HG02623 (cell line): ENCODE data around the gene OLFML2B.
"Not testable (repeated sequence)": the region's sequence is repeated elsewhere in the genome, so short reads cannot be mapped to it uniquely, and the experiment has no call there.

ENCODE experiments used
- ATAC-seq: cut with Tn5 transposase; IDR thresholded peaks from one replicate; pipeline ENCODE4 v1.9.1; 2021; ENCODE audit warnings: moderate library complexity; ENCODE audit not compliant: unreplicated experiment

The OLFML2B gene

DNA sequence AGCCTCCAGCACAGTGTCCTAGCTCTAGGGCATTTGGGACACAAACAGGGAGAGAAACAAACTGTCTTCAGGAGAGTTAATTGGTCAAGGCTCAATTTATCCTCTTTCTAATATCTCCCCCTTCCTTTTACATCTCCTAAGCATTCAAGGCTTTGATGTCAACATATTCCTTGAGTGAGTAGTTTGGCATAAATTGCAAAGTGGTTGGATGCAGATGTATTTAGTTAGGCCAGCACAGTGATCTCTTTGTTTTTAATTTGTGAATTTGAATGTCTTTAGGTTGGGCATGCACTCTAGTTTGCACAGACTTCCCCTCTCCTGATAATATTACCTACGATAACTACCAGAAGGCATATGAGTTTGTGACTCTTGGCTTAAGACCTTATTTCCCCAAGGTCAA lies 12.5 kb upstream of the OLFML2B start:
- ATAC-seq: no peak

DNA sequence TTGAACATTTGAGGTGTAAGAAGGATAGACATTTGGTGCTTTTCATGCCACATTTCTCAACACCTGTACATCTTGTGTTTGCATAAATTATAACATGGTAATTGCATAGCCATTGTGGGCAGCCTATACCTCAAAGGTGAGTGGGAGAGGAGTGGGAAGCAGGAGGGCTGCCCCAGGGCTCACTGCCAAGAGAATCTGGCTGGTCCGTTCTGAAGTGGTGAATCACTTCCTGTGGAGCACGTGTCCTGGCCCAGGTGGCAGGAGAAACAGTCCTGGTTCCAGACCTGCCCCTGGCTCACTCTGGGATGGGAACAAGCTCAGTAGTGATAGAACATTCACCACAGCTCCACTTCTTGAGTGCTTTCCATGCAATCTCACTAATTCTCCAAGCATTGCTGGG lies 11.6 kb upstream of the OLFML2B start:
- no peak for ATAC-seq

DNA sequence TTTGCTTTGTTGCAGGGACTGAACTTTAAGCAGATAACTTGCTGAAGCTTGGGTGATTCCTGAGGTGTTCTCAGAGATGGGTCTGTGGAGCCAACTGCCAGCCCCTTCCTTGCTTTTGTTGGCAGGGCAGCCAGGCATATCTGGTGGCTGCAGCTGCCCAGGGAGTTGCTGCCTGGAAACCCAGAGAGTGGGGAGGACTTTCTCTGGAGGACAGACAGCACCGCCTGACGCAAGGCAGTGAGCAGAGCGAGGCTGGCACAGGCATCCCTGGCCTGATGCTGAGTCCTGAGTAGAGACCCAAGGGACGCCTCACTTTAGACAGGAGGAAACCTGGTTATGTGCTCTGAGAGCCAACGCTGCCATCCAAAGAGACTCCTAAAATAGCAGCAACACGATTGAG lies 9.8 kb upstream of the OLFML2B start:
- no peak for ATAC-seq

DNA sequence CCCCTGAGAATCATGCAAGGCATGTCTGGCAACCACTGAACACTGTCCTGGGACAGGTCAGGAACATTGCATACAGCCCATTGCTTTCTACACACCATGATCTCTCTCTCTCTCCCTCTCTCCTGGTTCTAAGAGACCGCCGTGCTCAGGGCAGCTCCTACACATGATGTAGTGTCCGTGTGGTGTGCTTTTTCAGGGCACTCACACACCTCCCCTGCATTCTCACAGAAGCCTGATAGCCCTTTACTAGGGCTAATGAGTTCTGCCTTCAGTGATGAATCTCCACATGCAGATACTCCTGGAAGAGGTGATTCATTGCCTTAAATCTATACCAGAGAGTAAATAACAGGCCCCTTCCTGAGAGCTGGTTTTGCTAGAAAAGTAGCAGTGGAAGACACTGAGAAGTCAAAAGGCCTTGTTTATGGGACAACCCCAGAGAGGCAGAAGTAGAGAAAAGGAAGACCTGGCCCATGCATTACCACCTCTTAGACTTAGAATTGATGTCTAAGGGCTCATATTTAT lies 7.2 kb upstream of the OLFML2B start:
- ATAC-seq: no peak

DNA sequence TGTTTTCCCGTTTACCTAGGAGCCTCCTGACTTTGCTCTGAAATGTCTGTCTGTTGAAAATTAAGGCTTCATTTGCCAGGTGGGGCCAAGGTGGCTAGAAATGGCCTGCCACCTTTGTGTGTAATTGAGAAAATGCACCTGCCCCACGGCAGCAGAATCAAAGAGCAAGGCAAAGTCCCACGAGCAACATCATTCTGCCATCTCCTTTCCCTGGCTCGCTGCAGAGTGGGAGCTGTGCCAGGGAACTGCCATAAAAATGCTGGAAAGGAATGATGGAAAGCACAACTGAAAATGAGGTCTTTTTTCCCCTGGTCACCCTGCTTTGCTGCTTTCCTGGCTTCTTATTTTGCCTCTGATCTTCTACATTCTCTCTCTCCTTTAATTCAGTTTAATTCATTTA lies 5.5 kb upstream of the OLFML2B start:
- ATAC-seq: no peak

DNA sequence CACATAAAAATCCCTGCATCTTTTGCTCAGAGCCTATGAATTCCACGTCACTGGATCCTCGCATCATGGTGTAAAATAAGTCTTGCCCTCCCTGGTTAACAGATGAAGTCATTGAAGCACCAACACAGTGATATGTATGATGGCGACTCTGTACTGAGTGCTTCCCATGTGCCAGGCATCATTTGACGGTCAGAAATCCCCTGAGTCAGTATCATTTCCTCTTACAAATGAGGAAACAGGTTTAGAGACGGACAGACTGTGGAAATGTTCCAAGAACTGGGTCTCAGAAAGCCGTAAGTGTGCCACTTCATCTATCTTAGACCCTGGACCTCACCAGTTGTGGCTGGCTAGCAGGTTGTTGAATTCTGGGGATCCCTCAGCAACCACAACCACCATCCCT lies 5.1 kb upstream of the OLFML2B start:
- no peak for ATAC-seq

DNA sequence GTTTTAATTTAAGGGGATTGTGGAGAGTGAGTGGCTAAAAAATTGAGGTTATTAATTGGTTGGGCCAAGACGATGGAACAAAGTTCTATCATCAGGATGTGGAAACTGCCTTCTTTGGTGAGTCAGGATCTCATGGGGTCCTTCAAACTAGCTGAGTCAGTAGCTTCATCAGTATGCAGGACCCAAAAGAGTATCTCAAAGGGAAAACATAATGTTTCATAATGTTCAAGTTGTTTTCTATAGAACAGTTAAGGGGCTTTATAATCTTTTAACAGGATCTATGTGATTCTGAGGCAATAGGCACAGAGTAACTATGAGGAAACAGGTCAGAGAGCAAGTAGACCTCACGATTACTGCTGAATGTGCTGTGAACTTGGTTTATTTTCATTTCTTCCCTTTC lies 3.2 kb upstream of the OLFML2B start:
- ATAC-seq: no peak

DNA sequence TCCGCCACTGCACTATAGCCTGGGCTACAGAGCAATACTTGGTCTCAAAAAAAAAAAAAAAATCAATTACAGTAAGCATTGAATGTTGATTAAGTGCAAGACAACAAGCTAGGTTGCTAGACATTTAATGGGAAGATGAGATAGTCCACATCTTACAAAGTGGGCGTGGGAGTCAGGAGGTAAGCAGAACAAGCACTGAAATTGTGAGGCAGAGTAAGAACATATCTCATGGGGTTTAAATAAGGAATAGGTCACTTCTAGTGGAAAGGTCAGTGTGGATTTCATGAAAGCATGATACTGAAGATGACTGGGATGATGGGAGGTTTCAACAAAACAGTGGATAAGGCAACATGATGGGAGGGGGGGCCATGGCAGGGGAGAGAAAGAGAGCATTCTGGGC lies 1.9 kb upstream of the OLFML2B start:
- ATAC-seq: no peak

DNA sequence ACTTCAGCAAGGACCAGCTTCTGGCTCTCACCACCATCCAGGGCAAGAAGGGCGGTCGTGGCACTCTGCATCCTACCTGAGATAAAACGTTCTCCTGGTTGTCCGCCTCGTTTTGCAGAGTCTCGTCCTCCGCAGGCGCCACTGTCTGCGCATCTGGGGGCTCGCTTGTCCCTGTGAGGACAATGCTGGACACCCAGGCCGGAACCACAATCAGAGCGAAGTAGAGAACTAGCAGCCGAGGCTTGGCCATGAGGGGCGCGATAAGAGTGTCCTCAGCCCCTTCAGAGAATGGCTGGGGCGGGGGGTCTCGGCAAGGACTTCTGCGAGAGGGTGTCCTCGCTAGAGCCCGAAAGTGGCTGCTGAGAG lies 505 bp downstream of the OLFML2B start:
- no peak for ATAC-seq

DNA sequence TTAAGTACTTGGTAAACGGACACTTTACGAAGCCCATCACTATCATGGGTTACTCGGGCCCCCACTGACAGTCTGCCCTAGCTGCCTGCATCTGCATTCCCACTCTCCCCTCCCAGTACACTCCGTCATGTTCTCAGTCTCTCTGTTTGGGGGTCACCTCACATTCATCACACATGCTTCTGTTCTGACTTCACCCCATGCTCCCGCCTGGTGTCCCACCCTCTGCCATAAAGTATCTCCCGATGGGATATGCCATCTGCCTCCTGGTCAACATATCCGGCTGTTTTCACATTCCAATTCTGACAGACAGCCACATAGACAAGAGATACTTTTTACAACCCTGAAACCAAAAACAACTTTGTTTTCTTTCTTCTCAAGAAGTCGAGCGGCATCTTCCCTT lies 1.0 kb downstream of the OLFML2B start:
- no peak for ATAC-seq

DNA sequence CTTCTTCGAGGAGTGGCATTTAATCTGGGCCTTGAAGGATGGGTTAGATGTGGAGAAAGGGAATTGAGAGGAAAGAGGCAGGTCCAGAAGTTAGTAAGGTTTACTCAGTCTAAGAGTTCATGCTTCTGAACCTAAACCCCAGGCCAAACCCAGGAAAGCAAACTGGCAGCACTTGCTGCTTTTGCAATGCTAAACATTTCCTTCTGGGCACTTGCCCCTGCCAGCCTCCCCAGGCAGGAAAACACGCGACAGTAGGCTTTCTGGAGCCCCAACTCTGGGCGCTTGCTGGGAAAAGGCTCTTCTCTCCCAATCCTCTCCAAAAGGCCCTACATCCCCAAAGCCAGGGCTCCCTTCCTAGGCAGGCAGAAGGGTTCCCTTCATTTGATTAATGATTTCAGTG lies 2.5 kb downstream of the OLFML2B start:
- ATAC-seq: no peak

DNA sequence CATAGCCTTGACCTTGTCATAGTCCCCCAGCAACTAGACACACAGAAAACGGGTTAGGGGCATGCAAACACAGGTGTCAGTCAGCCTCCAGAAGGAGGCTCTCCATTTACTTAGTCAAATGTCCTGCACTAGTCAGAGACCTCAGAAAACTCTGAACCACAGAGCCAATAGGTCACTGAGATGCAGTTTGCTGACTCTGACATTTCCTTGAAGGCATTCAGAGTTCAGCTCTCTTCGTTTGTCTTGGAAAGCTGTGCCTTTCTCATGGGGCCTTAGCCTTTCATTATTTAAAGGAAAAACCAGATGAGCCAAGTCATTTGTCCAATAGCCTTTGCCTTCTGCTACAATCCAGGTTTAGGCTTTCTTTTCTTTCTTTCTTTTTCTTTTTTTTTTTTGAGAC lies 3.5 kb downstream of the OLFML2B start:
- no peak for ATAC-seq

DNA sequence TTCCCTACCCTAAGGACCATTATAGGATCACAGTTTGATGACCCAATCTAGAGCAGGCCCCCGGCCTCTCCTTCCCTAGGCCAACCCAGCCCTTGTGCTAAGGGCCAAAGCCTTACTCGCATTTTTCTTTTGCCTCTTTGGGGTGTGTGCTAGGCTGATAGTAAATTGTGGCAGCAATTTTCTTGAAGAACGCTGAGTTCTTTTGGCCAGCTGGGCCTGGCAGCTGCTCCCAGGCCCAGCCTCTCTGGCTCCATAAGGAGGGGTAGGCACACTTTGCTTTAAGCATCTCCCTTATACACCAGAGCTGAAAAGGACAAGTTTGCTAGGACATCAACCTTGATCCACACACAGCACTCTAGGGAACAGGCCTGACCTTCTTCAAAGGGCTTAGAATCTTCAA lies 4.2 kb downstream of the OLFML2B start:
- no peak for ATAC-seq

DNA sequence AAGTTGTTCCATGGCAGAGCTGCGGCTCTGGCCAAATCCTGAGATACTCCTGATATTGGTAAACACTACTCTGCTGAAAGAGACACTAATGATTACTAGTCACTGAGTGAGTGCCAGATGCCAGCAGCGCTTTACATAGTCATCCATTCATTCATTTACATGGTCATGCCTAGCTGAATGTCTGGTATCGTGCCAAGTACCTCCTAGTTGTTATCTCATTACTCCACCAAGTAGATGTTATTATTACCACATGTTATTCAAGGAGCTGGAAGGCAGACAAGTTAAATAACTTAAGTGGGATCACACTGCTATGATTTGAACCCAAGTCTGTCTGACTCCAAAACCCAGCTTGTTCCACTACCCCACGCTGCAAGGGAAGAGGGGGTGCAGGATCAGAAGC lies 4.7 kb downstream of the OLFML2B start:
- ATAC-seq: no peak

DNA sequence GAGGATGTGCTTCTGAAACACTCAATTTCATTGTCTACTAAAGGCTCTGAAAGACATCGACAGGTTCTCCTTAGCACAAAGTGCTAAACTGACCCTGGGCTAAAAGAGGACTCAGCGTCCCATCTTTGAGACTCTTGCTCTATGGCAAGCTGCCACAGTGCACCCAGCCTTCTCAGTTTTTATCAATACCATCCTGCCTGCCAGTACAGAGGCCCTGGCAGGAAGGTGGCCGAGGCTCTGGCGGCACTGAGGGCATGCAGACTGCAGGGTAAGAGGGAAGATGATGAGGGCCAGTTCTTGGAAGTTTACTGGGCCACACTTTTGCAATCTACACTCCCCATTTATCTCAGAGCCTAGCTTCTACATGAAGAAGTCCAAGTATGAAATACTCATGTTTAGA lies 5.3 kb downstream of the OLFML2B start:
- ATAC-seq: no peak

DNA sequence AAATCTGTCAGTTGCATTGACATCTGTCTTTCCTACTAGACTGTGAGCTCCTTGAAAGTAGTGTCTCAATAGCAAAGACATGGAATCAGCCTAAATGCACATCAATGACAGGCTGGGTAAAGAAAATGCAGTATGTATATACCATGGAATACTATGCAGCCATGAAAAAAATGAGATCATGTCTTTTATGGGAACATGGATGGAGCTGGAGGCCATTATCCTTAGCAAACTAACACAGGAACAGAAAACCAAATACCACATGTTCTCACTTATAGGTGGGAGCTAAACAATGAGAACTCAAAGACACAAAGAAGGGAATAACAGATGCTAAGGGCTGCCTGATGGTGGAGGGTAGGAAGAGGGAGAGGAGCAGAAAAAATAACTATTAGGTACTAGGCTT lies 5.9 kb downstream of the OLFML2B start:
- not testable (repeated sequence) for ATAC-seq

DNA sequence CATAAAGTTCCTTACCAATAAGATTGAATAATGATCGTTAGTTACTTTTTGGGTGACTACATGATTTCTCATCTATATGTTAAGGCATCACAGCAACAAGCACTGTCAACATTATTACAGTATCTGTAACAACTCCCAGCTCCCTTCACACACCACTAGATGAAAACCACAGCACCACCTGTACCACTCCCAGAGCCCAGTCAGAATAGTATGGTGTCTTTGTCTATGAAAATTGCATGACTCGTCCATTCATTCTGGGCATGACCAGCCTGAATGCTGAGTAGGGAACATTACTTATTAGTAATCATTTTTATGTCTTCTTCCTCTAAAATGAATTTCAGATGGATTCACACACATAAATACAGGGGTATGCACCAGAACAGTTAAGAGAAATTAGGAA lies 7.0 kb downstream of the OLFML2B start:
- no peak for ATAC-seq

DNA sequence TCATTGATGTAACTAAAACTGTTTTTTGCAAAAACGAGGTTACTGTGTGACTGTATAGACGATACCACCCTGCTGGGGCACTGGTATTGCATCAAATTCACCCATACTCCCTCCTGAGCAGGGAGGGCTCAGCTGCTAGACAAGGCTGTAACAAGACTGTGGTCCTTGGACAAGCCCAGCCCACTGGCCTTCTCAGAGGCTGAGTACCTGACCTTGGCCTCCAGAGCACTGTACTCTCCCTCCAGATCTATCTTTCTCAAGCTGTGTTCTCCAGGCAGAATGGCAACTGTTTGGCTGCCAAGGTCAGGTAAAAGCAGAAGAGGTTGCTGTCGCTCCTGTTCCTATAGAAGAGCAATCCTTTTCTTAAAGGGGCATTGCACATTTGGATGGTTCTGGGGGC lies 8.5 kb downstream of the OLFML2B start:
- ATAC-seq: no peak

DNA sequence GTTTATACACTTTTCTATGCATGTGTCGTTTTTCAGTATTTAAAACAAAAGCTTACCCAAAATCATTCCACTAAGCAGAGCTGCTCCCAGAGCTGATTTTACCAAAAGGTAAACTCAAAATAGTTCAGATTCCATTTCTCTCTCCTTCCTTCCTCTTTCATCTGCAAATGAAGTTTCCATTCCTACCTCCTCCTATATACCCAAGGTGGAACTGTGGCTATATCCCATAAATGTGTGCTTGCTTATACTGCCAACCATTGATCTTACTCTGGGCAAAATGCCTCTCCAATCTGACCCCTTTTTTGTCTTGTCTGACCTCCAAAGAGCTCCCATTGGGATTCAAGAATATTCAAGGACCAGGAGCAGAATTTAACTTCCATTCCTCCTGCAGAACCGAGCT lies 9.5 kb downstream of the OLFML2B start:
- ATAC-seq: no peak

DNA sequence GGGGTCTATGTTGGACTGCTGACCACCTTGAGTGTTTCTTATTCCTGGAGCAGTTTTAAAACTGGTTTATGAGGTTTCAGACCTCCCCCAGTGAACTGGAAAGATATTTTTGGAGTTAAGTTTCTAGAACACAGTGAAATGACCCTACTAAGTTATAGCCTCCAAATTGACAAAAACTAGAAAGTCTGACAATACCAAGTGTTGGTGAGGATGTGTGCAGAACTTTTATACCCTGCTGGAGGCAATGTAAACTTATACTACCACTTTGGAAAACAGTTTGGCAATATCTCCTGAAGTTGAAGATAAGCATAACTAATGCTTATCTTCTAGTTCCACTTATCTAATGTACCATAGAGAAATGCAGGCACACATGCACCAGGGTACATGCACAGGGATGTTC lies 10.4 kb downstream of the OLFML2B start:
- ATAC-seq: no peak

DNA sequence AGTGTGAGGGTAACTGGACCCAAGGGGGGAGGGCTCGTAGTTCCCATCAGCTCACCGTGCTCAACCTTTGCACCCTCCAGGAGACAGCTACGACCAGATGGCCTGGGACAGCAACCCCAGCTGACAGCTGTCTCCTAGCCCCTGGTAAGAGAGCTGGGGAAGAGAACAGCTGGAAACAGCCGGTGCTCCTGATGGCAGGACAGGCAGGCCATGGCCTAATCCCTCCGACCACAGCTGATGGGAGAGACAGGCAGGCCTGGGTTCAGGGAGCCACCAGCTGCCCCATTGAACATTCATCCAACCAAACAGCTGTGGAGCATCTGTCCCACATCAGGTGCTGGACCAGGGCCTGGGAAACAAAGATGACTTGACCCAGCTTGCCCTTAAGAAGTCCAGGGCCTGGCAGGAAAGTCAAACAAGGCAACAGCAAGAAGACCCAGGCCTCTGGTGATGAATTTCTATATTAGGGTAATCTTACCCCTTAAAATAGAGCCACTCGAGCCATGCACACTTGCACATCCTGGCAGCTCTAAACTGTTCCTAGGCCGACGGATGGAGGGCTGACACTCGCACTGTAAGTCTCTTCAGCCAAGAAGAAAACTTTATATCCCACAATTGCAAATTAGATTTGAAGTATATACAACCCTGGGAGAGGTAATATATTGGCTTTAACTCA lies 12.2 kb downstream of the OLFML2B start:
- ATAC-seq: no peak

DNA sequence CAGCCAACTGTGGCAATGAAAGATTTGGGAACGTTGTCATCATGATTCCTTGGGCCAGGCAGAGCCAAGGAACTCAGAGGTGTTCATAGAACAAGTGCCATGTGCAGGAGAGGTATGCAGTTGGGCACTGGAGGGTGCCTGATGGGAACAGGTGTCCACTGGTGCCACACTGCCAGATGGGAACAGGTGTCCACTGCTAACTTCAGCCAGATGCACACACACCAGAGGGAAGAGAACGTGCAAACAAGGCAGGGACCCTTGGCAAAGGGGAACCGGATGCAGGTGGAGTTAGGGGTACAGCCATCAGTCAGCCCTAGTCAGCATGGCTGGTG lies 13.5 kb downstream of the OLFML2B start:
- ATAC-seq: no peak

DNA sequence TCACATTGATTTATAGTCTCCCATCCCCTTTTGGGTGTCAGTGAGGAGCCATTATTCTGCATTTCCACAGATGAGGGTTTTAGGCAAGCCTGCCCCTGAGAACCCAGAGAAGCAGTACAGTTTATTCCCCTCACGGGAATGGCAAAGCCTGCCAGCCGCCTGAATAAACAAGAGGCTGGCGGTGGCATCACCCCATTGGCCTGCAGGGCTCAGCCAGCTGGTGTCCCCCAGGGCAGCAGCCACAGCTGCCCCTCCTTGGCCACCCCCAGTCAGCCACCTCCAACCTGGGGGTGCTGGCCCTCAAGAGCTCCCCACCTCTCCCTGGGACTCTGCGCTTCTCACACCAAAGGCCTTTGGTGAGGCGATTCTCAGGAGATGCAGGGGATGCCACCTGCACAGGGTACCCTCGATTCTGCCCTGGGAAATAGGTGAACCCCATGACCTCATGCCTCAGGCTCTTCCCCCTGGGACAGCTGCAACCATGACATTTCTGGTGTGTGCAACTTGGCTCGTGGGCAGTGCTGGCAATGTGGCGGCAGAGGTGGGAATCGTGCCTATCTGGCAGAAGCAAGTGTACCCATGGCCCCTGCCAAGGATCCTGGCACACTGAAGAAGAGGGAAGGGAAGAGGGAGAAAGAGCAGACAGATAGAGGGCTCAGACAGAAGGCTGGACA lies 14.0 kb downstream of the OLFML2B start:
- ATAC-seq: no peak
